ENCODE data around the gene PRKN.
"Not testable (repeated sequence)": the region's sequence is repeated elsewhere in the genome, so short reads cannot be mapped to it uniquely, and the experiment has no call there.

The PRKN gene

DNA sequence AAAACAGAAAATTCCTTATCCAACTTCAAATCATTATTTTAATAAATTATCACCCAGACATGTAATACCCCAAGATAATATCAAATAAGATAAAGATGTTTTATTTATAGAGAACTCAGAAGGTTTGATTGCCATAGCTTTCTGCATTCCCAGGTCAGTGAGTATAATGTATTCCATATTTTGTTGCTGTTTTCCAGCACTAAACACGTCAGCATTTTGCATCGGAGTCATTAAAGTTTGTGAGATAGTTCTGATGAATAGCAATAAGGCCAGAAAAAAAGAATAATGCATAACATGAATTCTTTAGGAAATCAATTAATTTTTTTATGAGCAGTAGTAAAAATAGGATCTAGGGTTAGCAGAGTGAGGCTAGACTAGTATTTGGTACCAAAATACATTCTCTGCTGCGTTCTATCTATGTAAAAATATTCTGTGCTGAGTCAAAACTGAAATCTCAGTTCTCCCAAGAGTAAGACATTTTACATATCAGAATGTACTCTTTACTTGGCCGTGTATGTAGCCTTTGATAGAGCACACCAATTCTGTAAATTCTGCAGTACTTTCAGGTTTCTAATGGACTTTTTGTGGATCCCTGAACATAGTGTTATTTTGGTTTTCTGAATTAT, 1183.8 kb downstream of the PRKN start:
- no peak for DNase-seq (ENCODE audit: low spot score)

- no peak for DNase-seq (ENCODE audit: low spot score)
These were observed 1185.1 kb downstream of the PRKN start for GRCh38 chr6:161542346-161542980.

GRCh38 chr6:161540532-161540931, 1187.0 kb downstream of the PRKN start:
- DNase-seq (ENCODE audit: low spot score), result no peak

- no peak for DNase-seq (ENCODE audit: low spot score)
These were observed 1191.3 kb downstream of the PRKN start for GRCh38 chr6:161536224-161536630.

DNA sequence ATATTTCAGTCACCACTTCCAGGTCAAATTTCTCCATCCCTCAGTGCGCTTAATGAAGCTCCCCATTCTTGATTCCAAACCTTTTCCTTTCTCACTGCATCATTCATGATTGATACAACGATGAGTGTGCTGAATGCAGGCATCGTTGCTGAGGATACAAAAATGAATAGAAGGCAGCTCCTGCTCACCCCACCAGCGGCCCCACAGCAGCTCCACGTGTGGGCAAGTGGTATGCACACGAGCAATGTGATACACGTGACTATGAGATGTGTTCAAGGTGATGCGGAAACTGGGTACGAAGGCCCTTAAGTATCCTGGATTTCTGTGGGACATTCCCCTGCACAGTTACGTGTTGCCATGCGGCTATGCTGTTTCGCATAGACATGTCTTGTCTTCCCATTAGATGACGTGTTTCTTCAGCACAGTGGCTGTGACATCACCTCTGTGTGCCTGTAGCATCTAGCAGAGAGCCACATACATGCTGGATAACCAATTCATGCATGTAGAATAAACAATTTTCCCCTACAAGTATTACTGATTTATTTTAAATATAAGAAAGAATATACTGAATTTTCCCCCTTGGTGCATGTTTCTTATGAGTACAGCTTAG, 1193.2 kb downstream of the PRKN start:
- DNase-seq (ENCODE audit: low spot score), result no peak

GRCh38 chr6:161533266-161533665, 1194.3 kb downstream of the PRKN start:
- no peak for DNase-seq (ENCODE audit: low spot score)

- no peak for DNase-seq (ENCODE audit: low spot score)
These were observed 1195.0 kb downstream of the PRKN start for GRCh38 chr6:161532536-161532935.

GRCh38 chr6:161526794-161527193, 1200.8 kb downstream of the PRKN start:
- no peak for DNase-seq (ENCODE audit: low spot score)

DNA sequence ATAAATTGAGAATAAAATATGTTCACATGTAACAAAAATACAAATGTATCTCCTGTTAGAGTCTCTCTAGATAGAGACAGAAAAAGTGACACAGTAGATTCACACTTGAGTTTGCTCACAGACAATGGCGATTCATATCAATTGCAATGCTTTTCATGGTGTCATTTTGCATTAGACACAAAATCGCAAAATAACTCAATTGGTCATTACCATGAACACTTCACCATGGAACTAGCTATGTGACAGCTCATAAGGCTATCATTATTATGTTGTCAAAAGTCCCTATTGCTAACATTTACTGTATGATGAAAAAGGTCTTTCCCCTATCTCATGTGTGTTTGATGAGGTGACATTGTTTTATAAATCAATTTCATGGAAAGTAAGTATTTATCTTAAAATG, 1204.2 kb downstream of the PRKN start:
- DNase-seq (ENCODE audit: low spot score), result no peak

GRCh38 chr6:161522276-161522675, 1205.3 kb downstream of the PRKN start:
- DNase-seq (ENCODE audit: low spot score), result no peak

- no peak for DNase-seq (ENCODE audit: low spot score)
These were observed 1216.0 kb downstream of the PRKN start for GRCh38 chr6:161511447-161512095.

DNA sequence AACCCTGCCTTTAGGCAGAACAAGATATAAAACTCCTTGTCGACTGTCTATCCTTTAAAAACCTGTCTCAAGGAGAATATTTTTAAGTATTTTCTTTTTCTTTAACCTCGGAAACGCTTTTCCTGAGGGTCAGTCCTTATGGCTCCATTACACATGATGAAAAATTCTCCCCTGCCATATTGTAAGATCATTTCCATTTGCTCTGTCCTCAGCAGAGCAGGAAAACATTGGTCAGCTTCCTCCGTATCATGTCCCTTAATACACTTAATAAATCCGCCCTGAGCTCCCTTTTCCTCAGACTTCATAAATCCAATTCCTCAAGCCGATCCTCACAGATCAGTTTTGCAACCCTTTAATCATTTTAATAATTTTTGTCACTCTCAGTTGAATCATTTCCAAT, 1219.2 kb downstream of the PRKN start:
- DNase-seq (ENCODE audit: low spot score), result no peak

- no peak for DNase-seq (ENCODE audit: low spot score)
These were observed 1220.2 kb downstream of the PRKN start for GRCh38 chr6:161507375-161507774.

DNA sequence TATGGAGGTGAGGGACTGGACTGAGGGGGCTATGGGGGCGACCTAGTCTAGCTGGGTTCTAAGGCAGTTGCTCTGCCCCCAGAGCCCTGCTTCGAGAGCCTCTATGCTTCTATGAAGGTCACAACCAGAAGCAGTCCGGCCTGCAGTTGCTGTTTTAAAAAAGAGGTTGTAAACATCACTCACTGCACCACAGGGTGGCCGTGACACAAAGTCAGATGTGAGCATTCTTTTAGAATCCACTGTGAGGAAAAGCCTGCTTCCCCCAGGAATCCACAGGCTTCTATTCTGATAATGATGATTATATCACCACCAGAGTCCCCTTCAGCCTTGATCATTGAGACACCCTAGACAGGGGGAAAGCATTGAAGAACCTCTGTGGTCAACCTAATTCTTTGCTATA, 1224.0 kb downstream of the PRKN start:
- no peak for DNase-seq (ENCODE audit: low spot score)

DNA sequence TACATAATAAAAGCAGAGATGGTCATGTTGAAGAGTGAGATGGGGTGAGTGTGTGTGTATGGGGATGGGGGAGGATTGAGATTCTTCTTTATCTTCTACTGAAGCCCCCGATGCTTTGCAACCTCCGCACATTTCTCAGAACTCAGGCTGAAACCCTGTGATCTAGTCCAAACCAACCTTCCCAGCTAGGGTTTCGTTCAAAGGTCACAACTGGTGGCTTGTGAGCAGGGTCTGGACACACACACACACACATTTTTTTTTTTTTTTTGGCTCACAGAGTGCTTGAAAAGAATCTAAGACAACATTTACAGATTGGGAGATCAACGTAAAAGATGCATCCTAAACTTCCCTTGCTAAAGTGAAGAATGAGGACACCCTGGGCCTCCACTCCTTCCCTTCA, 1228.7 kb downstream of the PRKN start:
- DNase-seq (ENCODE audit: low spot score), result no peak

DNA sequence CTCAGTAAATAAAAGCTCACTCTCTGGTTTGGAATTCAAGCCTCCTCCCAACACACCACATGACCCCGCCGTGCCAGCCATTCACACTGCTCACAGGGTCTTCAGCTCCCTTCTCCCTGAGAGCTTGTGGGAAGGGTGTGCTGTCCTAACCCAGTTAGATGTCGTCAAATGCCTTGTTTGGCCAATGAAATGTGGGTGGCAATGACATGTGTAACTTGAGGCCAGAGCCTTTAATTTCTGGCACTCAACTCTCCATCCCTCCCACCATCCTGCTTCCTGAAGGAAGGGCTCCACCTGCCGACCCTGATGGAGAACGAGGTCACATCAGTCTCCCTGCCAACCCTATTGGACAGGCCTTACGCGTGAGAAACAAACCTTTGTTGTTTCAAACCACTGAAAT, 1229.2 kb downstream of the PRKN start:
- no peak for DNase-seq (ENCODE audit: low spot score)

DNA sequence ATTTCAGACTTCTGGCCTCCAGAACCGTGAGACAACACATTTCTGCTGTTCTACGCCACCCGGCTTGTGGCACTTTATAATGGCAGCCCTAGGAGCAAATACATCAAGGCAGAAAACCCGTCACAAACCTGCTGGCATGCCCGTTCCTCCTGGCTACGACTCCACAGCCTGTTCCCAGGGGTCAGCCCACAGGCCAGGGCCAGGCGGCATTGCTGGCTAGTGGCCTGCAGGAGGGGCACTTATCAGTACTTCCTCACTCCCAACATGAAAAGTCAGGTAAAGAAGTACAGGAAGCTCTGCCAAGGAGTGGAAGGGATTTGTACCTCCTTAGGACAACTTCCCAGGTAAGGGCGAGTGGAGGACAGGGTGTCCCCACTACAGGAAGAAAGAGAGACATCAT, 1230.6 kb downstream of the PRKN start:
- DNase-seq (ENCODE audit: low spot score), result no peak

DNA sequence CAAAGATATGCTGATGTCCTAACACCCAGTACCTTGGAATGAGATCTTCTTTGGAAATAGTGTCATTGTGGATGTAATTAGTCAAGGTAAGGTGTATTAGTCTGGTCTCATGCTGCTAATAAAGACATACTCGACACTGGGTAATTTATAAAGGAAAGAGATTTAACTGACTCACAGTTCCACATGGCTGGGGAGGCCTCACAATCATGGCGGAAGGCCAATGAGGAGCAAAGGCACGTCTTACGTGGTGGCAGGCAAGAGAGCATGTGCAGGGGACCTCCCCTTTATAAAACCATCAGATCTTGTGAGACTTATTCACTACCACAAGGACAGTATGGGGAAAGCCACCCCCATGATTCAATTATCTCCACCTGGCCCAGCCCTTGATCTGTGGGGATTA, 1231.3 kb downstream of the PRKN start:
- DNase-seq (ENCODE audit: low spot score), result not testable (repeated sequence)

DNA sequence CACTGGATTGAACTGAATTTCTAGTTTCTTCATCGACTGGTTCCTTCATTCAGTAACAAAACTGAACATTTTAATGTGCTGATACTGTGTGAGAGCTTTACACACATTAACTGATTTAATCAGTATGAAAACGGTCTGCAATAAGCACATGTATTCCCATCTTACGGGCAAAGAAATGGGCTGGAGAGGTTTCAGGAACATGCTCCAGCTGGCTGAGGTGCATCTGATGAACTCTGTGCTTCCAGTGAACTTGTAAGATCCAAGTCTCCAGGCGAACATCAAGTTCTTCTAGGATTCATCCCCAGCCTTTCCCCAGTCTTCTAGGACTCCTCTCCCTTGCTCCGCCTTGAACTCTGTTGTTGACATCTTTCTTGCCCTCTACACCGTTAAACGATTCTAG, 1233.0 kb downstream of the PRKN start:
- DNase-seq (ENCODE audit: low spot score), result no peak

DNA sequence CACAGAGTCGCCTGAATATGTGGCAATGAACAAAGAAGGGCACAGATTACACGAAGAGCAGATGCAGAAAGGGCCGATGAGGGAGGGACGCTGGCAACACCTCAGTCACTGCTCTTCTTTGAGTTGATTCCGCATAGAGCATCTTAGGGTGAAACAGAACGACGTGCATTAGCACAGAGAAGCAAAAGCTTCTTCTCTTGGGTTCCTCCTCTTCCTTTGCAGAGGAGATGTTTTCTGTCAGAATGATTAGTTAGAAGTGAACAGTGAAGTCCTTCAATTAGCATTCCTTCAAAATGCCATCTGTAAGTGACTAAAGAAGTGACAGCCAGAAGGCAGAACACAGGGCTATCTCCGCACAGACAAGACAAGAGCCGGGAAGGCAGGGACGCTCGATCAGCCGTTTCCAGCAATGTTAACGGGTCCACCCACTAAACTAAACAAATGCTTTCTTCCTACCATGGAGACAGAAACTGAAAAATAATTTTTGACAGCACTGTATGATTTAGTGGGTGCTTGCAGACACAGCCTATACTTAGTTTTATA, 1233.9 kb downstream of the PRKN start:
- DNase-seq (ENCODE audit: low spot score), result no peak

GRCh38 chr6:161489626-161490306, 1237.8 kb downstream of the PRKN start:
- DNase-seq (ENCODE audit: low spot score), result no peak

GRCh38 chr6:161487694-161488093, 1239.9 kb downstream of the PRKN start:
- DNase-seq (ENCODE audit: low spot score), result no peak

GRCh38 chr6:161487217-161487531, 1240.4 kb downstream of the PRKN start:
- no peak for DNase-seq (ENCODE audit: low spot score)

Measured in NAMALWA (cell line).